Measurements from ENCODE around the gene BCAT1.
"Not testable (repeated sequence)": the region's sequence is repeated elsewhere in the genome, so short reads cannot be mapped to it uniquely, and the experiment has no call there.

The BCAT1 gene

GRCh38 chr12:24899503-24900075 lies 49.3 kb downstream of the BCAT1 start:
- DNase-seq (ENCODE audit: low read depth): no peak

DNA sequence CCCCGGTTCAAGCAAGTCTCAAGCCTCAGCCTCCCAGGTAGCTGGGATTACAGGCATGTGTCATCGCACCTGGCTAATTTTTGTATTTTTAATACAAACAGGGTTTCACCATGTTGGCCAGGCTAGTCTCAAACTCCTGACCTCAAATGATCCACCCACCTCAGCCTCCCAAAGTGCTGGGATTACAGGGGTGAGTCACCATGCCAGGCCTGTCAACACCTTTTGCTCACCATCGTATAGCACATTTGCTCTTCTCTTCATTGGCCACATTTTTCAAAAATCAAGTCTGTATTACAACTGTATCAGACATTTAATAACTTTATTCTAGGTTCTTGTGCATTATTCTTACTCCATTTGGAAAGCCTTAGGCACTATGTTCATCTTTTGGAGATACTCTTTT lies 50.3 kb downstream of the BCAT1 start:
- DNase-seq (ENCODE audit: low read depth): no peak

DNA sequence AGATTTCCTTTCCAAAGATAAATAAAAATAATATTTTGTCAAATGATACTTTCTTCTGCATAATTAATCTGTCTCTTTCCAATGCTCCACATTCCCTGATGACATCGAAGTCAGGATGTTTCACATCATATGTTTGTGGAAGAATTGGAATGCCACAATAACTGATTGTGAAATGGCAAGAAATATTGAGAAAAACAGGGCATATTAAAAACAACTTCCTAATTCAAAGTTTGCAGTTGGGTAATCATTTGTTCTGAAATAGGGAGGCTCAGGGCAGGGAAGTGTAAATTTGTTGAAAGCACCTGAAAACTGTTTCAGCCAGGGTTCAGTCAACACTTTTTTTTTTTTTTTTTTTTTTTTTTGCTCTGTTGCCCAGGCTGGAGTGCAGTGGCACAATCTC lies 50.7 kb downstream of the BCAT1 start:
- no peak for DNase-seq (ENCODE audit: low read depth)

GRCh38 chr12:24896171-24896570 lies 52.7 kb downstream of the BCAT1 start:
- no peak for DNase-seq (ENCODE audit: low read depth)

- no peak for DNase-seq (ENCODE audit: low read depth)
These were observed 53.3 kb downstream of the BCAT1 start for GRCh38 chr12:24895612-24896011.

DNA sequence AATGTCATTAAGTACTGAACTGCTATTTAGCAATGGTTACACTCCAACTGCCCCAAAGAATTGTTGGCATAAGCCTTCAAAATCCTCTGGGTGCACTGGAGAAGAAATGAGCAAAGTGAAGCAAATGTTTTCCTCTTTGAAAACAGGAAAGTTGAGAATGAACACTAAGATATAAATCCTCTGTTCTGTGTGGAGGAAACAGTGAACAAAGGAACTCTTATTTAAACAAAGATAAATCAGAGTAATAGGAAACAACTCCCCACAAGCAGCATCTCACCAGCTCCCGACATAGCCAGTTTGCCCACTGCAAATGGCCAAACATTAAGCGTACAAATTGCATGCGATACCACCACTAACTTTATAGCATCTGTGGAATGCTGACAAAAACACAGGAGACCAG lies 54.0 kb downstream of the BCAT1 start:
- DNase-seq (ENCODE audit: low read depth): no peak

GRCh38 chr12:24890048-24890803 lies 58.7 kb downstream of the BCAT1 start:
- no peak for DNase-seq (ENCODE audit: low read depth)

- DNase-seq (ENCODE audit: low read depth): no peak
These were observed 59.5 kb downstream of the BCAT1 start for GRCh38 chr12:24889411-24889810.

GRCh38 chr12:24888813-24889212 lies 60.1 kb downstream of the BCAT1 start:
- no peak for DNase-seq (ENCODE audit: low read depth)

GRCh38 chr12:24884911-24885310 lies 64.0 kb downstream of the BCAT1 start:
- DNase-seq (ENCODE audit: low read depth): no peak

DNA sequence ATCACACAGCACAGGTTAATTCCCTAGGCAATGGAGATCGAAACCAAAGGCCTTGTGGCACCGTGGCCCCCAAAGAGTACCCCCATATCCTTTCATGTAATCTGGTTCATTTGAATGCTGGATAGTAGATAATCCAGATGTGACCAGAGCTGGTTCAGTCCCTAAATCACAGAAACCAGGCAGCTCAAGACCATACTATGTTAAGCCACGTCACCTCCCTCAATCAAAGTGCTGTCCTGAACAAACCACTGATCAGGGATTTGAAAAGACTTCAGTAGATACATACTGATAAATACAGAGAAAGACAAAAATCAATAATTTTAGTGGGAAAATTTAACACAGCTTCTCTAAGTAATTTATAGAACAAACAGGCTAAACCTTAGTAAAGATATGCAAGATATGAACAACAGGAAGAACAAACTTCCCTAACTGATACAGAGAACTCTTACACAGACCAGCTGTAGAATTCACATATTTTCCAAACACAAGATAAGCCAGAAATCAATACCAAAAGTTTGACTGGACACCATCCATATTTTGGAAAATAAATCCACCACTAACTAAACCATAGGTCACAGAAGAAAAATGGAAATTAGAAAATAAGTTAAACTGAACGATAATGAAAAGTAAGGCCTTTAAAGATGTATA lies 67.1 kb downstream of the BCAT1 start:
- DNase-seq (ENCODE audit: low read depth): no peak

GRCh38 chr12:24881227-24881626 lies 67.7 kb downstream of the BCAT1 start:
- DNase-seq (ENCODE audit: low read depth): no peak

DNA sequence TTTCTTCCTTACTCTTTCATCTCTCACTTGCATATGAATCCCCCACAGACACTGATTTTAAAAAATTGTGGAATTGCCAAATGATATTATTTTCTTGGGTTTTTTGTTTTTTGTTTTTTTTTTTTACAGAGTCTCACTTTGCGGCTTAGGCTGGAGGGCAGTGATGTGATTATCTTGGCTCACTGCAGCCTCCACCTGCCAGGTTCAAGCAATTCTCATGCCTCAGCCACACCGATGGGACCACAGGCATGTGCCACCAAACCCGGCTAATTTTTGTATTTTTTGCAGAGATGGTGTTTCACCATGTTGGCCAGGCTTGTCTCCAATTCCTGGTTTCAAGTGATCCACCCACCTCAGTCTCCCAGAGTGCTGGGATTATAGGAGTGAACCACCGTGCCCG lies 68.2 kb downstream of the BCAT1 start:
- DNase-seq (ENCODE audit: low read depth): no peak

- DNase-seq (ENCODE audit: low read depth): no peak
These were observed 69.3 kb downstream of the BCAT1 start for GRCh38 chr12:24879644-24880043.

GRCh38 chr12:24875014-24875413 lies 73.9 kb downstream of the BCAT1 start:
- DNase-seq (ENCODE audit: low read depth): no peak

DNA sequence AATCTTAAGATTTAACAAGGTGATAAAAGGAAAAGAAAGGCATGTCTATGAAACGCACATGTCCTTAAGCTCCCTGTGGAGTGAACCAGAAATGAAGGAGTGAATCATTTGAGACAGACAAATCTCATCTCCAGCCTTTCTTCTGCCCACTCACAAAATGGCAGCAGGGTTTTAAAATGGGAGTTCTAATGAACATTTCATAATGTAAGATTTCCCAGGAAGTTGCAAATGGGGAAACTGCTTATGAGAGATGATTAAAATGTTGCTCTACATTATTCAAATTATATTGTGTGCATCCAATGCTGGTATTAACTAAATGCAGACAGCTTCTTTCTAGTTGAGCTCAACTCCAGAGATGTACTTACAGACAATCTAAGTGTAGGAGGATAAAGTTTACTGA lies 76.7 kb downstream of the BCAT1 start:
- no peak for DNase-seq (ENCODE audit: low read depth)

- DNase-seq (ENCODE audit: low read depth): not testable (repeated sequence)
These were observed 82.8 kb downstream of the BCAT1 start for GRCh38 chr12:24866139-24866538.

DNA sequence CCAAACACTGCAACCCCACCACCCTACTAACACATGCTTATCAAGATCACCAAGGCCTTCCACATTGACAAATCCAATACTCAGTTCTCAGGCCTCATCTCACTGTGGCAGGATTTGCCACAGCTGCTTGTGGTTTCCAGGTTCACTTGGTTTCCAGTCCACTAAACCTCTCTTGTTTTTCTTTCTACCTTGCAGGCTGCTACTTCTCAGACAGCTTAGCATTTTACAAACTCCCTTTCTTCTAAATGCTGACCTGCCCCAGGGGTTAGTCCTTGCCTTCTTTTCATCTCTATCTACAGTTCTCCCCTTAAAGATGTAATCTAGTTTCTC lies 84.1 kb downstream of the BCAT1 start:
- DNase-seq (ENCODE audit: low read depth): no peak

DNA sequence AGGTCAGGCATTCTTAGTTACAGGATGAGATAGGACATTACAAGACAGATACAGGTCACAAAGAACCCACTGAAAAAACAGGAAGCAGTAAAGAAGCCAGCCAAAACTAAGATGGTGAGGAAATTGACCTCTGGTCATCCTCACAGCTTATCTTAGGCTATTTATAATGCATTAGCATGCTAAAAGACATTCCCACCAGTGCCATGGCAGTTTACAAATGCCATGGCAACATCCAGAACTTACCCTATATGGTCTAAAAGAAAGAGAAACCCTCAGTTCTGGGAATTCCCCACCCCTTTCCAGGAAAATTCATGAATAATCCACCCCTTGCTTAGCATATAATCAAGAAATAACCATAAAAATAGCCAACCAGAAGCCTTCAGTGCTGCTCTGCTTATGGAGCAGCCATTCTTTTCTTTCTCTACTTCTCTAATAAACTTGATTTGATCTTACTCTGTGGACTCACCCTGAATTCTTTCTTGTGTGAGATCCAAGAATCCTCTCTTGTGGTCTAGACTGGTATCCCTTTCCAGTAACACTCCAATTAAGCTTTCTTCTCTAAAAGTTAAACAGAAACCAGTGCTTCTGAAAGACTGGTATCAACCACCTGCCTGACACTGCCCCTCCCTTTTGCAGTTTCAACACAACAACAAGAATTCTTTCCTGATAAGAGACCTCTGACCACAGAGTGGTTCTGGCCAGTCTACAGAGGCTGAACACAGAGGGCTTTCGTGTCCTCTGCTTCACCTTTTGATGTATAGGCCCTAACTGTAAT lies 86.9 kb downstream of the BCAT1 start:
- no peak for DNase-seq (ENCODE audit: low read depth)

- no peak for DNase-seq (ENCODE audit: low read depth)
These were observed 88.4 kb downstream of the BCAT1 start for GRCh38 chr12:24860546-24860945.

- DNase-seq (ENCODE audit: low read depth): no peak
These were observed 92.4 kb downstream of the BCAT1 start for GRCh38 chr12:24856541-24856940.

DNA sequence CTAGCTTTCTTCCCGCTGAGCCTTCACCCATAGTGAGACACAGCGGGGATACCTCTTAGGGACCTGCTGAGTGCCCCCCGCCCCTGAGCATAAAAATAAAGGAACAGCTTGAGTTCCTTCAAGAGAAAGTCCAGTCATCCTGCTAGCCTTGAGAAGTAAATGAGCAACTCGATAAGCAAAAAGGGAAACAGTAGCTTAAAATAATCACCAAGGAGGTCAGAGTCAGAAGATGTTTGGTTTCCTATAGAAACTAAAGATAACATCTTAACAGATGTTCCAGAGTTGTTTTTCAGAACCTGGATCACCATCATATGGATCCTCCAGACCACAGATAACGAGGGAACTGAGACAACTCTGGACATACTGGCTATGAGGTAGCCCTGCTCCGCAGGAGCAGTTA lies 94.0 kb downstream of the BCAT1 start:
- no peak for DNase-seq (ENCODE audit: low read depth)

DNA sequence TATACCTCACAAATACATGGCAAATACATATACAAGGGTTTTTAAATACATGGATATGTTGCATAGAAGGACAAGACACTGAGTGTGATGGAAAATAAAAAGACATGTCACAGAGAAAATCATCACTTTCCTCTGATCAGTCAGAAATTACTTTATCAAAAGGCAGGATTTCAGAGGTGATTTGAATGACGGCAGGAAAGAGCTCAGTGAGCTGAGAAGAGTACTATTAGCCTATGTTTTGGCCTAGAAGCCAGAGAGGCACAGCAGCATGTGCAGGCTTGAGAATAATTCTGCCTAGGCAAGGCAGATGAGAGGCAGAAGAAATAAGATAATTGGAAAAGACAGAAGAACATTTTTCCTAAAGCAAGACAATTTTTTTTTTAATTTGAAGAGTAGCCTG lies 94.9 kb downstream of the BCAT1 start:
- no peak for DNase-seq (ENCODE audit: low read depth)

Measured in stimulated activated CD8-positive, alpha-beta memory T cell treated with anti-CD3 and anti-CD28 coated beads, Interleukin-15, amount 100 ng/mL, for 1 hour (primary cell).